WTC11 (cell line): ENCODE measurements around the gene FHIT. TPM values are rescaled to one million over a fixed set of nuclear protein-coding genes. Genes with fewer than 3 reads are reported as not detected.

Experiments
- ATAC-seq: fragments of 200-7000 bp; cut with Tn5 transposase; 2 replicates; pipeline ENCODE4 v1.10.0; 2021; ENCODE audit warnings: mild to moderate bottlenecking, moderate library complexity
- CTCF ChIA-PET: fragments of 300-600 bp; sonication (Branson Sonifier 250); formaldehyde crosslinking; loops from one replicate; lab custom pipeline; 2021; ENCODE audit warnings: antibody characterized with exemption; lab: Charles Lee
- POLR2A ChIA-PET: fragments of 350-600 bp; sonication (Branson Sonifier 250); formaldehyde crosslinking; loops from one replicate; lab custom pipeline; 2021; ENCODE audit warnings: antibody characterized with exemption; lab: Charles Lee
- DNase-seq: peaks from one replicate; pipeline ENCODE4 v3.0.0; 2021; ENCODE audit warnings: low spot score
- H3K27ac Mint-ChIP-seq: 2 replicates; pipeline ENCODE4 v1.8.0; 2021; ENCODE audit warnings: mixed read lengths
- H3K27me3 Mint-ChIP-seq: 2 replicates; pipeline ENCODE4 v1.8.0; 2021; ENCODE audit warnings: low read depth, mild to moderate bottlenecking, moderate library complexity, mixed read lengths
- H3K36me3 Mint-ChIP-seq: 2 replicates; pipeline ENCODE4 v1.8.0; 2021; ENCODE audit warnings: mixed read lengths
- H3K4me1 Mint-ChIP-seq: 2 replicates; pipeline ENCODE4 v1.8.0; 2022; ENCODE audit warnings: mixed read lengths
- H3K4me3 Mint-ChIP-seq: 2 replicates; pipeline ENCODE4 v1.8.0; 2021; ENCODE audit warnings: mild to moderate bottlenecking, moderate library complexity, mixed read lengths
- H3K9me3 Mint-ChIP-seq: 2 replicates; pipeline ENCODE4 v1.8.0; 2021; ENCODE audit warnings: mixed read lengths
- ATF6 ChIP-seq: sonication (generic); formaldehyde crosslinking; IDR thresholded peaks from 2 replicates; pipeline ENCODE4 v1.8.1; 2023; ENCODE audit warnings: mild to moderate bottlenecking, missing genetic modification reagents
- EMX1 ChIP-seq: fragments of 250-450 bp; sonication (Bioruptor Pico); IDR thresholded peaks from 2 replicates; pipeline ENCODE4 v1.8.0; 2021; ENCODE audit warnings: mild to moderate bottlenecking
- FOXP1 ChIP-seq: sonication (generic); formaldehyde crosslinking; IDR thresholded peaks from 2 replicates; pipeline ENCODE4 v1.8.0; 2022; ENCODE audit warnings: missing genetic modification reagents, mild to moderate bottlenecking, moderate library complexity, borderline replicate concordance
- GRHL2 ChIP-seq: fragments of 250-450 bp; sonication (Bioruptor Pico); IDR thresholded peaks from 2 replicates; pipeline ENCODE4 v1.8.0; 2022; ENCODE audit warnings: mild to moderate bottlenecking, moderate library complexity; ENCODE audit not compliant: insufficient replicate concordance, severe bottlenecking
- IRF1 ChIP-seq: sonication (generic); formaldehyde crosslinking; IDR thresholded peaks from 2 replicates; pipeline ENCODE4 v1.8.0; 2023; ENCODE audit warnings: missing genetic modification reagents
- MXD4 ChIP-seq: fragments of 250-450 bp; sonication (Bioruptor Pico); IDR thresholded peaks from 2 replicates; pipeline ENCODE4 v1.8.0; 2021; ENCODE audit warnings: mild to moderate bottlenecking, moderate library complexity, borderline replicate concordance
- MYBL2 ChIP-seq: sonication (generic); formaldehyde crosslinking; IDR thresholded peaks from 2 replicates; pipeline ENCODE4 v1.8.1; 2023; ENCODE audit warnings: mild to moderate bottlenecking, moderate library complexity, missing genetic modification reagents
- NFYB ChIP-seq: sonication (generic); formaldehyde crosslinking; conservative IDR thresholded peaks from 2 replicates; pipeline ENCODE4 v1.8.0; 2022; ENCODE audit warnings: low read depth, missing genetic modification reagents
- NR3C1 ChIP-seq: sonication (generic); formaldehyde crosslinking; conservative IDR thresholded peaks from 2 replicates; pipeline ENCODE4 v1.8.1; 2023; ENCODE audit warnings: low read depth, mild to moderate bottlenecking, missing genetic modification reagents
- OVOL2 ChIP-seq: fragments of 250-450 bp; sonication (Bioruptor Pico); IDR thresholded peaks from 2 replicates; pipeline ENCODE4 v1.9.0; 2021; ENCODE audit warnings: mild to moderate bottlenecking, borderline replicate concordance
- PRRX2 ChIP-seq: fragments of 250-450 bp; sonication (Bioruptor Pico); IDR thresholded peaks from 2 replicates; pipeline ENCODE4 v1.8.0; 2021; ENCODE audit warnings: mild to moderate bottlenecking
- SMAD4 ChIP-seq: sonication (generic); formaldehyde crosslinking; IDR thresholded peaks from 2 replicates; pipeline ENCODE4 v1.8.0; 2022; ENCODE audit warnings: mild to moderate bottlenecking, missing genetic modification reagents
- TCF7 ChIP-seq: sonication (generic); formaldehyde crosslinking; IDR thresholded peaks from 2 replicates; pipeline ENCODE4 v1.8.0; 2022; ENCODE audit warnings: mild to moderate bottlenecking, low read depth, missing genetic modification reagents, moderate library complexity
- TP53 ChIP-seq: sonication (generic); formaldehyde crosslinking; IDR thresholded peaks from 2 replicates; pipeline ENCODE4 v1.8.1; 2023; ENCODE audit warnings: mild to moderate bottlenecking, missing genetic modification reagents
- ZBTB21 ChIP-seq: sonication (generic); formaldehyde crosslinking; IDR thresholded peaks from 2 replicates; pipeline ENCODE4 v1.8.1; 2023; ENCODE audit warnings: mild to moderate bottlenecking, missing genetic modification reagents, borderline replicate concordance
- ZNF232 ChIP-seq: sonication (generic); formaldehyde crosslinking; IDR thresholded peaks from 2 replicates; pipeline ENCODE4 v1.8.0; 2022; ENCODE audit warnings: mild to moderate bottlenecking, missing genetic modification reagents
- ZNF263 ChIP-seq: sonication (generic); formaldehyde crosslinking; IDR thresholded peaks from 2 replicates; pipeline ENCODE4 v1.8.1; 2022; ENCODE audit warnings: low read depth, mild to moderate bottlenecking, moderate library complexity, missing genetic modification reagents
- ZNF423 ChIP-seq: fragments of 250-450 bp; sonication (Bioruptor Pico); IDR thresholded peaks from 2 replicates; pipeline ENCODE4 v2.1.2; 2022; ENCODE audit warnings: mild to moderate bottlenecking, moderate library complexity
- ZNF512 ChIP-seq: sonication (generic); formaldehyde crosslinking; IDR thresholded peaks from 2 replicates; pipeline ENCODE4 v1.8.1; 2022; ENCODE audit warnings: missing genetic modification reagents, borderline replicate concordance
- total RNA-seq: library from RNA; stranded (reverse); gene quantifications from 3 replicates; pipeline ENCODE4 v1.2.3, GENCODE V29; 2021
- TF ChIP-seq, protein P1 (sequence below): sonication (generic); formaldehyde crosslinking; IDR thresholded peaks from 2 replicates; pipeline ENCODE4 v1.8.0; 2022; ENCODE audit warnings: missing genetic modification reagents
- TF ChIP-seq, protein P2 (sequence below): sonication (generic); formaldehyde crosslinking; IDR thresholded peaks from 2 replicates; pipeline ENCODE4 v1.8.1; 2023; ENCODE audit warnings: mild to moderate bottlenecking, missing genetic modification reagents, moderate library complexity
- TF ChIP-seq, protein P3 (sequence below): fragments of 250-450 bp; sonication (Bioruptor Pico); IDR thresholded peaks from 2 replicates; pipeline ENCODE4 v1.8.0; 2021; ENCODE audit warnings: mild to moderate bottlenecking
- TF ChIP-seq, protein P4 (sequence below): fragments of 250-450 bp; sonication (Bioruptor Pico); IDR thresholded peaks from 2 replicates; pipeline ENCODE4 v1.9.0; 2021; ENCODE audit warnings: mild to moderate bottlenecking
- TF ChIP-seq, protein P5 (sequence below): sonication (generic); formaldehyde crosslinking; conservative IDR thresholded peaks from 2 replicates; pipeline ENCODE4 v1.8.1; 2022; ENCODE audit warnings: mild to moderate bottlenecking, missing genetic modification reagents

FHIT gene
- total RNA-seq, 1 experiment from 2014 or later, result 2.6 TPM

GRCh38 chr3:60307562-60308199 is 943.6 kb downstream of the FHIT start (continued):
- TF ChIP-seq, protein P1, sequence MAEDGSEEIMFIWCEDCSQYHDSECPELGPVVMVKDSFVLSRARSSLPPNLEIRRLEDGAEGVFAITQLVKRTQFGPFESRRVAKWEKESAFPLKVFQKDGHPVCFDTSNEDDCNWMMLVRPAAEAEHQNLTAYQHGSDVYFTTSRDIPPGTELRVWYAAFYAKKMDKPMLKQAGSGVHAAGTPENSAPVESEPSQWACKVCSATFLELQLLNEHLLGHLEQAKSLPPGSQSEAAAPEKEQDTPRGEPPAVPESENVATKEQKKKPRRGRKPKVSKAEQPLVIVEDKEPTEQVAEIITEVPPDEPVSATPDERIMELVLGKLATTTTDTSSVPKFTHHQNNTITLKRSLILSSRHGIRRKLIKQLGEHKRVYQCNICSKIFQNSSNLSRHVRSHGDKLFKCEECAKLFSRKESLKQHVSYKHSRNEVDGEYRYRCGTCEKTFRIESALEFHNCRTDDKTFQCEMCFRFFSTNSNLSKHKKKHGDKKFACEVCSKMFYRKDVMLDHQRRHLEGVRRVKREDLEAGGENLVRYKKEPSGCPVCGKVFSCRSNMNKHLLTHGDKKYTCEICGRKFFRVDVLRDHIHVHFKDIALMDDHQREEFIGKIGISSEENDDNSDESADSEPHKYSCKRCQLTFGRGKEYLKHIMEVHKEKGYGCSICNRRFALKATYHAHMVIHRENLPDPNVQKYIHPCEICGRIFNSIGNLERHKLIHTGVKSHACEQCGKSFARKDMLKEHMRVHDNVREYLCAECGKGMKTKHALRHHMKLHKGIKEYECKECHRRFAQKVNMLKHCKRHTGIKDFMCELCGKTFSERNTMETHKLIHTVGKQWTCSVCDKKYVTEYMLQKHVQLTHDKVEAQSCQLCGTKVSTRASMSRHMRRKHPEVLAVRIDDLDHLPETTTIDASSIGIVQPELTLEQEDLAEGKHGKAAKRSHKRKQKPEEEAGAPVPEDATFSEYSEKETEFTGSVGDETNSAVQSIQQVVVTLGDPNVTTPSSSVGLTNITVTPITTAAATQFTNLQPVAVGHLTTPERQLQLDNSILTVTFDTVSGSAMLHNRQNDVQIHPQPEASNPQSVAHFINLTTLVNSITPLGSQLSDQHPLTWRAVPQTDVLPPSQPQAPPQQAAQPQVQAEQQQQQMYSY (CRISPR knock-in tag), result no peak
- TF ChIP-seq ZBTB21 (no peak), ZNF512 (CRISPR knock-in tag) (no peak), PRRX2 (CRISPR knock-in tag) (no peak), NFYB (CRISPR knock-in tag) (no peak), SMAD4 (CRISPR knock-in tag) (no peak)

DNA sequence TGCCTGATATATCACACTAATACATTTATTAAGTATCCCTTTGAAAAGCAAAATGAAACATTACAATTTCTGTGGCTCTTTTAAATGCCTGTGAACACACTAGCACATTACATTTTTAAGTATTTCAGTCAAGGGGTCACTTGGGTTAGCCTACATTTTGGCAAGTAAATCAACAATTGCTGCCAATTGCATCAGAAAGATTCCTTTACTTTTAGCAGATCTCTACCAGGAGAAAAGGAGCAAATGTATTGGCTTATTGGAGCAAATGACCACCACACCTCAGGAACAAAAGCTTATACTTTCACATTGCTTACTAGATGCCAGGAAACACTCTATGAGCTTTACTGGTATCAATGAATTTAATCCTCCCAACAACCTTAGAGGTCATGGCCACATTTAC is 947.1 kb downstream of the FHIT start:
- POLR2A ChIA-PET, result no interaction called here

More for the DNA sequence above, 947.1 kb downstream of the FHIT start:
- Mint-ChIP-seq H3K4me3 (no peak overlapping the region), H3K36me3 (no peaks in the 10 kb centered on the region), H3K9me3 (no peaks in the 10 kb centered on the region), H3K27ac (no peak overlapping the region), H3K27me3 (no peaks in the 10 kb centered on the region), H3K4me1 (no peaks in the 10 kb centered on the region)
- DNase-seq (no peak), ATAC-seq (no peak)
- TF ChIP-seq IRF1 (CRISPR knock-in tag) (no peak), ZBTB21 (no peak), ZNF423 (no peak), GRHL2 (CRISPR knock-in tag) (no peak), EMX1 (CRISPR knock-in tag) (no peak), TP53 (no peak), MXD4 (no peak), OVOL2 (CRISPR knock-in tag) (no peak), MYBL2 (CRISPR knock-in tag) (no peak), ATF6 (CRISPR knock-in tag) (no peak), TCF7 (CRISPR knock-in tag) (no peak), ZNF263 (CRISPR knock-in tag) (no peak), FOXP1 (CRISPR knock-in tag) (no peak), ZNF232 (CRISPR knock-in tag) (no peak), NR3C1 (CRISPR knock-in tag) (no peak)
- TF ChIP-seq, protein P2, sequence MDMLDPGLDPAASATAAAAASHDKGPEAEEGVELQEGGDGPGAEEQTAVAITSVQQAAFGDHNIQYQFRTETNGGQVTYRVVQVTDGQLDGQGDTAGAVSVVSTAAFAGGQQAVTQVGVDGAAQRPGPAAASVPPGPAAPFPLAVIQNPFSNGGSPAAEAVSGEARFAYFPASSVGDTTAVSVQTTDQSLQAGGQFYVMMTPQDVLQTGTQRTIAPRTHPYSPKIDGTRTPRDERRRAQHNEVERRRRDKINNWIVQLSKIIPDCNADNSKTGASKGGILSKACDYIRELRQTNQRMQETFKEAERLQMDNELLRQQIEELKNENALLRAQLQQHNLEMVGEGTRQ (CRISPR knock-in tag), result no peak
- TF ChIP-seq, protein P3, sequence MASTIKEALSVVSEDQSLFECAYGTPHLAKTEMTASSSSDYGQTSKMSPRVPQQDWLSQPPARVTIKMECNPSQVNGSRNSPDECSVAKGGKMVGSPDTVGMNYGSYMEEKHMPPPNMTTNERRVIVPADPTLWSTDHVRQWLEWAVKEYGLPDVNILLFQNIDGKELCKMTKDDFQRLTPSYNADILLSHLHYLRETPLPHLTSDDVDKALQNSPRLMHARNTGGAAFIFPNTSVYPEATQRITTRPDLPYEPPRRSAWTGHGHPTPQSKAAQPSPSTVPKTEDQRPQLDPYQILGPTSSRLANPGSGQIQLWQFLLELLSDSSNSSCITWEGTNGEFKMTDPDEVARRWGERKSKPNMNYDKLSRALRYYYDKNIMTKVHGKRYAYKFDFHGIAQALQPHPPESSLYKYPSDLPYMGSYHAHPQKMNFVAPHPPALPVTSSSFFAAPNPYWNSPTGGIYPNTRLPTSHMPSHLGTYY, result no peak
- TF ChIP-seq, protein P4, sequence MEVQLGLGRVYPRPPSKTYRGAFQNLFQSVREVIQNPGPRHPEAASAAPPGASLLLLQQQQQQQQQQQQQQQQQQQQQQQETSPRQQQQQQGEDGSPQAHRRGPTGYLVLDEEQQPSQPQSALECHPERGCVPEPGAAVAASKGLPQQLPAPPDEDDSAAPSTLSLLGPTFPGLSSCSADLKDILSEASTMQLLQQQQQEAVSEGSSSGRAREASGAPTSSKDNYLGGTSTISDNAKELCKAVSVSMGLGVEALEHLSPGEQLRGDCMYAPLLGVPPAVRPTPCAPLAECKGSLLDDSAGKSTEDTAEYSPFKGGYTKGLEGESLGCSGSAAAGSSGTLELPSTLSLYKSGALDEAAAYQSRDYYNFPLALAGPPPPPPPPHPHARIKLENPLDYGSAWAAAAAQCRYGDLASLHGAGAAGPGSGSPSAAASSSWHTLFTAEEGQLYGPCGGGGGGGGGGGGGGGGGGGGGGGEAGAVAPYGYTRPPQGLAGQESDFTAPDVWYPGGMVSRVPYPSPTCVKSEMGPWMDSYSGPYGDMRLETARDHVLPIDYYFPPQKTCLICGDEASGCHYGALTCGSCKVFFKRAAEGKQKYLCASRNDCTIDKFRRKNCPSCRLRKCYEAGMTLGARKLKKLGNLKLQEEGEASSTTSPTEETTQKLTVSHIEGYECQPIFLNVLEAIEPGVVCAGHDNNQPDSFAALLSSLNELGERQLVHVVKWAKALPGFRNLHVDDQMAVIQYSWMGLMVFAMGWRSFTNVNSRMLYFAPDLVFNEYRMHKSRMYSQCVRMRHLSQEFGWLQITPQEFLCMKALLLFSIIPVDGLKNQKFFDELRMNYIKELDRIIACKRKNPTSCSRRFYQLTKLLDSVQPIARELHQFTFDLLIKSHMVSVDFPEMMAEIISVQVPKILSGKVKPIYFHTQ, result no peak
- TF ChIP-seq, protein P5, sequence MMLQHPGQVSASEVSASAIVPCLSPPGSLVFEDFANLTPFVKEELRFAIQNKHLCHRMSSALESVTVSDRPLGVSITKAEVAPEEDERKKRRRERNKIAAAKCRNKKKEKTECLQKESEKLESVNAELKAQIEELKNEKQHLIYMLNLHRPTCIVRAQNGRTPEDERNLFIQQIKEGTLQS (CRISPR knock-in tag), result no peak
- CTCF ChIA-PET, result no interaction called here
